Measurements from ENCODE around the gene PAN3.

GRCh38 chr13:28324181-28324789 is 185.9 kb downstream of the PAN3 start:
- TF ChIP-seq CTCF (IDR thresholded peaks at IDR 0.05 in 8 of 11, conservative IDR thresholded peaks at IDR 0.05 in 3 of 11) (peak; percentile 47 to 78 (median 72)), POLR2AphosphoS5 (IDR thresholded peaks at IDR 0.05) (peak in 1 of 3 donors; percentile 24), POLR2A (IDR thresholded peaks at IDR 0.05) (no peak)
